ENCODE measurements around the gene PIPOX. TPM values are rescaled to one million over a fixed set of nuclear protein-coding genes. Genes with fewer than 3 reads are reported as not detected.
"Not testable (repeated sequence)": the region's sequence is repeated elsewhere in the genome, so short reads cannot be mapped to it uniquely, and the experiment has no call there.

The PIPOX gene
- total and polyA plus RNA-seq, 2 experiments from 2014 or later: 10.2 to 15.8 TPM

DNA sequence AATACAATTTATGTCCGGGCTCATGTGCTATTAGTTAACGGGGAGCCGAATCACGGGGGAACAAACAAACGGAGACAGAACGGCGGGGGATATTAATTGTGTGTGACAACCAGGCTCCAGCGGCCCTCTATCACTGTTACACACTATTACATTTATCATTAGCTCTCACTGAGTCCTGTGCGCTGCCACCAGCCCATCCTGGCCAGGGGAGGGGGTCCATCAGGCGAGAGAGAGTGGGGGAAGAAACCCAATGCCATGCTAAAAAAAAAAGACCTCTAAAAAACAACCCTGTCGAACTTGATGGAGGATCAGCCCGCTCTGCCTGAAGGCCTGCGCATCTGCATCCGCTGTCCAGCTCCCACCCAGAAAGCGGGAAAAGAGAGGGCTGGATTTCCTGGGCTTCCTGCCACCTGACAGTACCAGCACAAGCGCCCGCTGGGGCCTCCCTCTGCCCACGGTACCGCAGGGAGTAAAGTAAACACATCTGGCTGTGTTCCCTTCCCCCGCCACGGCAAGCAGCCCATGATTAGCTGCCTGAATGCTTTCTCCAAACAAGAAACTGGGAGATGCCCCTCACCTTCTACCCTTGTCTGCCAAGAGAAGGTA, 41.7 kb downstream of the PIPOX start:
- TF ChIP-seq, protein P1, sequence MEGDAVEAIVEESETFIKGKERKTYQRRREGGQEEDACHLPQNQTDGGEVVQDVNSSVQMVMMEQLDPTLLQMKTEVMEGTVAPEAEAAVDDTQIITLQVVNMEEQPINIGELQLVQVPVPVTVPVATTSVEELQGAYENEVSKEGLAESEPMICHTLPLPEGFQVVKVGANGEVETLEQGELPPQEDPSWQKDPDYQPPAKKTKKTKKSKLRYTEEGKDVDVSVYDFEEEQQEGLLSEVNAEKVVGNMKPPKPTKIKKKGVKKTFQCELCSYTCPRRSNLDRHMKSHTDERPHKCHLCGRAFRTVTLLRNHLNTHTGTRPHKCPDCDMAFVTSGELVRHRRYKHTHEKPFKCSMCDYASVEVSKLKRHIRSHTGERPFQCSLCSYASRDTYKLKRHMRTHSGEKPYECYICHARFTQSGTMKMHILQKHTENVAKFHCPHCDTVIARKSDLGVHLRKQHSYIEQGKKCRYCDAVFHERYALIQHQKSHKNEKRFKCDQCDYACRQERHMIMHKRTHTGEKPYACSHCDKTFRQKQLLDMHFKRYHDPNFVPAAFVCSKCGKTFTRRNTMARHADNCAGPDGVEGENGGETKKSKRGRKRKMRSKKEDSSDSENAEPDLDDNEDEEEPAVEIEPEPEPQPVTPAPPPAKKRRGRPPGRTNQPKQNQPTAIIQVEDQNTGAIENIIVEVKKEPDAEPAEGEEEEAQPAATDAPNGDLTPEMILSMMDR (IDR thresholded peaks at IDR 0.05; ENCODE audit: poor library complexity): no peak
- TF ChIP-seq EZH2phosphoT487 (IDR thresholded peaks at IDR 0.05; ENCODE audit: low read depth, severe bottlenecking, unreplicated experiment) (no peak), EZH2 (IDR thresholded peaks at IDR 0.05; ENCODE audit: borderline replicate concordance) (no peak)
- WGBS (ENCODE audit: low lambda C conversion rate, missing lambda C conversion rate): 45% methylated on average over 20 of the region's 21 CpGs
- DNase-seq (ENCODE audit: low spot score): peak; percentile 74

DNA sequence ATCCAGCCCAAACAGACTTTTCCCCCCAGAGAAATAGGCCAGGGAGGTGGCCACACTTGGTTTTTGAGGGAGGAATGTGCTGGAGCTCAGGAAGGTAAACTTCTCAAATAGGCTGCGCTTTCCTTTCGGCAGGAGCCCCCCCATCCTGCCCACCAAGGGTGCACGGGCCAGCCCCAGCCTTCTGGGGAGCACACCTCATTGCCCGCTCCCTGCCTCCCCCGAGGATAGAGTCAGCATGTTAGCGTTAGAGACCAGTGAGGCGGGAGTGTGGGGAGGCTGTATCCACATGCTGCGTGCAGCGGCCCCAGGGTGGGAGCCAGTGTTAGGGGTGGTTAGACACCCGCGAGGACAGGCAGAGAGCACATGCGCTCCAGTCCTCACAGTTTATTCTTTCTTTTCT, 42.3 kb downstream of the PIPOX start:
- no peaks in the 10 kb centered on the region for H3K79me2 ChIP-seq
- TF ChIP-seq, protein P1 (IDR thresholded peaks at IDR 0.05; ENCODE audit: poor library complexity): no peak
- TF ChIP-seq EZH2phosphoT487 (IDR thresholded peaks at IDR 0.05; ENCODE audit: low read depth, severe bottlenecking, unreplicated experiment) (no peak), EZH2 (IDR thresholded peaks at IDR 0.05; ENCODE audit: borderline replicate concordance) (no peak)
- H2AFZ ChIP-seq: no peak overlapping the region
- H3K36me3 ChIP-seq (replicated peaks; ENCODE audit: insufficient read depth, low read depth): no peaks in the 10 kb centered on the region
- no peaks in the 10 kb centered on the region for H3K27me3 ChIP-seq
- peaks cover 6% of the 10 kb centered on the region for H3K4me1 ChIP-seq (ENCODE audit: insufficient read depth)
- H3K9me2 ChIP-seq (replicated peaks; ENCODE audit: insufficient read depth): no peaks in the 10 kb centered on the region
- DNase-seq (ENCODE audit: low spot score): no peak
- H3K4me3 ChIP-seq: no peak overlapping the region
- no peaks in the 10 kb centered on the region for H4K20me1 ChIP-seq (ENCODE audit: insufficient read depth, poor library complexity, severe bottlenecking)
- peak overlapping the region; percentile 51 for H3K4me2 ChIP-seq
- H3K9me3 ChIP-seq (ENCODE audit: low read depth): no peaks in the 10 kb centered on the region
- H3K27ac ChIP-seq: peak overlapping the region; percentile 81
- 76% methylated on average over 12 of the region's 12 CpGs for whole genome bisulfite sequencing (ENCODE audit: low lambda C conversion rate, missing lambda C conversion rate)

More for the DNA sequence above, 41.7 kb downstream of the PIPOX start:
- Histone ChIP-seq H4K20me1 (ENCODE audit: insufficient read depth, poor library complexity, severe bottlenecking) (no peaks in the 10 kb centered on the region), H3K4me1 (ENCODE audit: insufficient read depth) (peaks cover 6% of the 10 kb centered on the region), H3K36me3 (replicated peaks; ENCODE audit: insufficient read depth, low read depth) (no peaks in the 10 kb centered on the region), H3K4me3 (no peak overlapping the region), H3K9me3 (ENCODE audit: low read depth) (no peaks in the 10 kb centered on the region), H3K9me2 (replicated peaks; ENCODE audit: insufficient read depth) (no peaks in the 10 kb centered on the region), H2AFZ (no peak overlapping the region), H3K27ac (peak overlapping the region; percentile 81), H3K4me2 (peak overlapping the region; percentile 51), H3K79me2 (no peaks in the 10 kb centered on the region), H3K27me3 (no peaks in the 10 kb centered on the region)

DNA sequence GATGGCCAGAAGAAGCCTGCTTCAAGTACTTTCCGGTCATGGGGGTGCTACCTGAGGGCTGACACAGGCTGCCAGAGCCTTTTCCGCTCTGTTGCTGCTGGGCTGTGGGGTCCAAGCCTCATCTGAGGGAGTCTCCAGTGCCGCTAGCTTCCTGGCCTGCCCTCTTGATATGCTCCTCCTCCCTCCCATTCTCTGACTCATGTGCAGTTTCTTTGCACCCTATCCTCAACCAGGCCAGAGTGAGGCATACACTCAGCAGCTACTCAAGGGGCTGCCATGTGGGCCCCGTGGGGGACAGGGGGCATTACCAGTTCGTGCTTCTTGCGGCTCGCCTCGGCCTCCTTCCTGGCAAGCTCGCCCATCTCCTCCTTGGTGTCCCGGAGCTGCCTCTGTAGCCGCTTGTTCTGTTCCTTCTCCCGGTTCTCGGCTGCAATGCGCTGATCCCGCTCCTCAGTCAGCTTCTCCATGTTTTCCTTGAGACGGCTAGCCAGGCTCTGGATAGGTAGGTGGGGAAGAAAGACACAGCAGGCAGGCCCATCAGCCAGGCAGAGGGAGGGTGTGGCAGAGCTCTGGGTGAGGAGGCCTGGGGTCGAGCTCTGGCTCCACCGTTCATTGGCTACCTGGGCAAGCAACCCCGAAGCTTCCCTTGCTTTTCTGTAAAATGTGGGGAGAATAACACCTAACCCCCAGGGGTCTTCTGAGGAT, 43.8 kb downstream of the PIPOX start:
- DNase-seq (ENCODE audit: low spot score): no peak

DNA sequence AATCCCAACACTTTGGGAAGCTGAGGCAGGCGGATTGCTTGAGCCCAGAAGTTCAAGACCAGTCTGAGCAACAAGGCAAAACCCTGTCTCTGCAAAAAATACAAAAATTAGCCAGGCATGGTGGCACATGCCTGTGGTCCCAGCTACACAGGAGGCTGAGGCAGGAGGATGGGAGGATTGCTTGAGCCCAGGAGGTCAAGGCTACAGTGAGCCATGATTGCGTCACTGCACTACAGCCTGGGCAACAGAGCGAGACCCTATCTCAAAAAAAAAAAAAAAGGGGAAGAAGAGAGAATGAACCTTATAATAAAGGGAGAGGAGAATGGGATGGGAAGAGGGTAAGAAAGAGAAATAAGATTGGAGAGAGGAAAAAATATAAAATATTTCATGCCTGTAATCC, 45.8 kb downstream of the PIPOX start:
- H3K4me2 ChIP-seq; H3K4me1 ChIP-seq (ENCODE audit: insufficient read depth); H3K9me3 ChIP-seq (ENCODE audit: low read depth); H3K79me2 ChIP-seq; H3K9me2 ChIP-seq (replicated peaks; ENCODE audit: insufficient read depth); H3K27me3 ChIP-seq; H3K4me3 ChIP-seq; H3K27ac ChIP-seq; H3K36me3 ChIP-seq (replicated peaks; ENCODE audit: insufficient read depth, low read depth); H4K20me1 ChIP-seq (ENCODE audit: insufficient read depth, poor library complexity, severe bottlenecking); DNase-seq (ENCODE audit: low spot score); H2AFZ ChIP-seq: not testable (repeated sequence)
- WGBS (ENCODE audit: low lambda C conversion rate, missing lambda C conversion rate): 100% methylated on average over 3 of the region's 3 CpGs

More for the DNA sequence above, 43.8 kb downstream of the PIPOX start:
- Histone ChIP-seq H3K9me3 (ENCODE audit: low read depth) (no peaks in the 10 kb centered on the region), H3K9me2 (replicated peaks; ENCODE audit: insufficient read depth) (no peaks in the 10 kb centered on the region), H3K27me3 (no peaks in the 10 kb centered on the region), H3K4me1 (ENCODE audit: insufficient read depth) (peaks cover 6% of the 10 kb centered on the region), H2AFZ (no peak overlapping the region), H3K27ac (no peak overlapping the region), H3K36me3 (replicated peaks; ENCODE audit: insufficient read depth, low read depth) (no peaks in the 10 kb centered on the region), H3K79me2 (no peaks in the 10 kb centered on the region), H3K4me2 (no peak overlapping the region), H4K20me1 (ENCODE audit: insufficient read depth, poor library complexity, severe bottlenecking) (no peaks in the 10 kb centered on the region), H3K4me3 (no peak overlapping the region)
- 94% methylated on average over 19 of the region's 19 CpGs for WGBS (ENCODE audit: low lambda C conversion rate, missing lambda C conversion rate)
- TF ChIP-seq EZH2 (IDR thresholded peaks at IDR 0.05; ENCODE audit: borderline replicate concordance) (no peak), EZH2phosphoT487 (IDR thresholded peaks at IDR 0.05; ENCODE audit: low read depth, severe bottlenecking, unreplicated experiment) (no peak)
- TF ChIP-seq, protein P1 (IDR thresholded peaks at IDR 0.05; ENCODE audit: poor library complexity): no peak
